GM19351 (cell line): Measurements from ENCODE around the gene STRA6.

Source experiments
- ATAC-seq: cut with Tn5 transposase; IDR thresholded peaks from one replicate; pipeline ENCODE4 v1.9.1; 2021; ENCODE audit warnings: mild to moderate bottlenecking, moderate library complexity; ENCODE audit not compliant: unreplicated experiment

STRA6 gene

GRCh38 chr15:74135041-74135565 is 67.5 kb downstream of the STRA6 start:
- no peak for ATAC-seq

- ATAC-seq: no peak
These were observed 68.1 kb downstream of the STRA6 start for GRCh38 chr15:74134387-74135027.

- ATAC-seq: no peak
These were observed 68.7 kb downstream of the STRA6 start for GRCh38 chr15:74133694-74134386.

GRCh38 chr15:74132681-74133651 is 69.6 kb downstream of the STRA6 start:
- no peak for ATAC-seq

- no peak for ATAC-seq
These were observed 70.8 kb downstream of the STRA6 start for GRCh38 chr15:74131628-74132413.

- ATAC-seq: no peak
These were observed 71.5 kb downstream of the STRA6 start for GRCh38 chr15:74130849-74131627.

- no peak for ATAC-seq
These were observed 72.3 kb downstream of the STRA6 start, which contains the start of gene ISLR2 for GRCh38 chr15:74130155-74130848. ISLR2 (plus strand) TSS chr15:74130586; CDS start chr15:74132755, 2,169 bp downstream.

GRCh38 chr15:74129586-74130154 is 72.9 kb downstream of the STRA6 start:
- ATAC-seq: no peak
